GM19099 (cell line): ENCODE measurements around the gene SRSF4.

ENCODE experiments used
- POLR2A ChIP-seq: IDR thresholded peaks from 3 replicates; pipeline ENCODE4 v1.6.1; 2011; ENCODE audit warnings: low read depth; ENCODE audit not compliant: insufficient read length; ENCODE audit errors: extremely low read depth

Gene SRSF4

GRCh38 chr1:29156543-29157268 is 25.0 kb downstream of the SRSF4 start:
- no peak for TF ChIP-seq POLR2A

- no peak for TF ChIP-seq POLR2A
These were observed 29.5 kb downstream of the SRSF4 start for GRCh38 chr1:29152046-29152805.

GRCh38 chr1:29148656-29149491 is 32.8 kb downstream of the SRSF4 start:
- TF ChIP-seq POLR2A, result no peak

- no peak for TF ChIP-seq POLR2A
These were observed 35.8 kb downstream of the SRSF4 start for GRCh38 chr1:29145739-29146437.

- no peak for TF ChIP-seq POLR2A
These were observed 37.5 kb downstream of the SRSF4 start for GRCh38 chr1:29144178-29144577.

GRCh38 chr1:29142714-29143113 is 39.0 kb downstream of the SRSF4 start:
- TF ChIP-seq POLR2A, result no peak

- no peak for TF ChIP-seq POLR2A
These were observed 45.2 kb downstream of the SRSF4 start for GRCh38 chr1:29136391-29136915.

GRCh38 chr1:29134695-29135028 is 47.0 kb downstream of the SRSF4 start:
- no peak for TF ChIP-seq POLR2A

- TF ChIP-seq POLR2A, result no peak
These were observed 47.6 kb downstream of the SRSF4 start for GRCh38 chr1:29133861-29134694.

- no peak for TF ChIP-seq POLR2A
These were observed 51.8 kb downstream of the SRSF4 start for GRCh38 chr1:29129916-29130315.

GRCh38 chr1:29128739-29129138 is 53.0 kb downstream of the SRSF4 start:
- no peak for TF ChIP-seq POLR2A

- TF ChIP-seq POLR2A, result no peak
These were observed 55.5 kb downstream of the SRSF4 start for GRCh38 chr1:29126198-29126597.

GRCh38 chr1:29125788-29126187 is 55.9 kb downstream of the SRSF4 start:
- TF ChIP-seq POLR2A, result no peak

GRCh38 chr1:29125237-29125641 is 56.5 kb downstream of the SRSF4 start:
- TF ChIP-seq POLR2A, result no peak
